CD14-positive monocyte (primary cell): Measurements from ENCODE around the gene ZNF577. TPM values are rescaled to one million over a fixed set of nuclear protein-coding genes. Genes with fewer than 3 reads are reported as not detected.

Experiments
- DNase-seq, 3 donors: peaks; one replicate each; pipeline ENCODE4 v3.0.0-alpha.2; 2011 to 2022
- H2AFZ ChIP-seq: 2 replicates; pipeline ENCODE4 v1.6.0; 2012; ENCODE audit warnings: mild to moderate bottlenecking, low read depth, low read length, inconsistent platforms; ENCODE audit not compliant: insufficient read depth, poor library complexity, severe bottlenecking
- H3K27ac ChIP-seq, 2 donors: 1 replicate in 1 of 2; 2 replicates in 1 of 2; pipeline ENCODE4 v1.5.1; 2012 to 2013; ENCODE audit warnings: low read length in 2 of 2, control low read depth in 1 of 2, inconsistent platforms in 1 of 2, low read depth in 1 of 2, mild to moderate bottlenecking in 1 of 2
- H3K27me3 ChIP-seq, 2 donors: one replicate each; pipeline versions ENCODE4 v1.6.0 to v1.6.1; 2011 to 2013; ENCODE audit warnings: low read length in 2 of 2; ENCODE audit not compliant: control insufficient read depth in 2 of 2, insufficient read depth in 2 of 2
- H3K36me3 ChIP-seq, 2 donors: replicated peaks in 1 of 2; 1 replicate in 1 of 2; 2 replicates in 1 of 2; pipeline versions ENCODE4 v1.5.1 to v1.6.1; 2012 to 2013; ENCODE audit warnings: low read length in 2 of 2, control low read depth in 1 of 2, inconsistent platforms in 1 of 2, mild to moderate bottlenecking in 1 of 2; ENCODE audit not compliant: insufficient read depth in 2 of 2, control insufficient read depth in 1 of 2
- H3K4me1 ChIP-seq, 2 donors: 1 replicate in 1 of 2; 2 replicates in 1 of 2; pipeline versions ENCODE4 v1.5.1 to v1.6.1; 2012 to 2013; ENCODE audit warnings: low read length in 2 of 2, control low read depth in 1 of 2, inconsistent platforms in 1 of 2, mild to moderate bottlenecking in 1 of 2, moderate library complexity in 1 of 2; ENCODE audit not compliant: insufficient read depth in 2 of 2, control insufficient read depth in 1 of 2
- H3K4me2 ChIP-seq: replicated peaks from 2 replicates; pipeline ENCODE3; 2012; ENCODE audit warnings: low read length, moderate library complexity, mild to moderate bottlenecking; ENCODE audit not compliant: poor library complexity, severe bottlenecking; ENCODE audit errors: extremely low read depth
- H3K4me3 ChIP-seq, 3 experiments: fragments of 200-600 bp in 1 of 3; sonication (generic) in 1 of 3; replicated peaks in 1 of 3; 1 replicate in 2 of 3; 2 replicates in 1 of 3; pipeline ENCODE4 v1.5.1; 2011 to 2013; ENCODE audit warnings: low read length in 3 of 3, mild to moderate bottlenecking in 3 of 3, control low read depth in 2 of 3, low read depth in 2 of 3, inconsistent platforms in 1 of 3, moderate library complexity in 1 of 3
- H3K79me2 ChIP-seq: 2 replicates; pipeline ENCODE4 v1.6.0; 2012; ENCODE audit warnings: mild to moderate bottlenecking, control low read depth, inconsistent platforms, low read length, moderate library complexity; ENCODE audit not compliant: insufficient read depth
- H3K9ac ChIP-seq: 2 replicates; pipeline ENCODE4 v1.6.0; 2017; ENCODE audit warnings: low read length, mild to moderate bottlenecking; ENCODE audit not compliant: insufficient read depth, poor library complexity, severe bottlenecking
- H3K9me3 ChIP-seq, 2 donors: replicated peaks in 1 of 2; 1 replicate in 1 of 2; 2 replicates in 1 of 2; pipeline versions ENCODE4 v1.5.1 to v1.6.1; 2012 to 2013; ENCODE audit warnings: low read length in 2 of 2, control low read depth in 1 of 2; ENCODE audit not compliant: control insufficient read depth in 1 of 2, insufficient read depth in 1 of 2
- H4K20me1 ChIP-seq: 2 replicates; pipeline ENCODE4 v1.6.0; 2012; ENCODE audit warnings: mild to moderate bottlenecking, low read length, control low read depth, moderate library complexity; ENCODE audit not compliant: insufficient read depth
- H3K27ac Mint-ChIP-seq, 7 donors: one replicate each; pipeline ENCODE4 v1.8.0; 2020; ENCODE audit warnings: mild to moderate bottlenecking in 7 of 7, mixed read lengths in 7 of 7, moderate library complexity in 6 of 7, inconsistent platforms in 2 of 7
- H3K27me3 Mint-ChIP-seq, 3 donors: one replicate each; pipeline ENCODE4 v1.8.0; 2021 to 2022; ENCODE audit warnings: low read depth in 3 of 3, mild to moderate bottlenecking in 3 of 3, mixed read lengths in 3 of 3, moderate library complexity in 3 of 3, inconsistent platforms in 1 of 3
- H3K36me3 Mint-ChIP-seq, 2 donors: one replicate each; pipeline ENCODE4 v1.8.0; 2020; ENCODE audit warnings: mixed read lengths in 2 of 2, inconsistent platforms in 1 of 2, mild to moderate bottlenecking in 1 of 2
- H3K4me1 Mint-ChIP-seq: one replicate; pipeline ENCODE4 v1.8.0; 2020; ENCODE audit warnings: mild to moderate bottlenecking, mixed read lengths
- H3K4me3 Mint-ChIP-seq, 2 donors: one replicate each; pipeline ENCODE4 v1.8.0; 2020; ENCODE audit warnings: mild to moderate bottlenecking in 2 of 2, mixed read lengths in 2 of 2, moderate library complexity in 1 of 2
- H3K9me3 Mint-ChIP-seq, 7 donors: one replicate each; pipeline ENCODE4 v1.8.0; 2020 to 2022; ENCODE audit warnings: mixed read lengths in 7 of 7, mild to moderate bottlenecking in 6 of 7, moderate library complexity in 6 of 7, inconsistent platforms in 2 of 7
- WGBS: methylation state at CpG from one replicate; pipeline ENCODE4 v1.1.5; 2013; ENCODE audit warnings: missing lambda C conversion rate; ENCODE audit not compliant: insufficient coverage; 5-methylcytosine and 5-hydroxymethylcytosine counted together
- intact Hi-C, 2 donors: fragments of 100-400 bp; cut with micrococcal nuclease; formaldehyde crosslinking; loops; one replicate each; pipeline versions ENCODE4 v1.15.0 to v1.15.1; 2023
- polyA plus RNA-seq, 3 donors: library from polyadenylated mRNA; depleted of rRNA in 1 of 3; unstranded in 2 of 3; stranded (reverse) in 1 of 3; fragments of 300-500 nt in 2 of 3; fragments of >200 nt in 1 of 3; fragmentation: Illumina TruSeq in 2 of 3; gene quantifications; 1 replicate in 2 of 3; 2 replicates in 1 of 3; pipeline ENCODE4 v1.2.3, GENCODE V29; 2012 to 2021
- TF ChIP-seq, protein P1 (sequence below): fragments of 200-600 bp; IDR thresholded peaks from one replicate; pipeline ENCODE4 v1.8.0; 2022; ENCODE audit warnings: antibody characterized with exemption, mild to moderate bottlenecking

ZNF577 gene
- polyA plus RNA-seq, 3 donors: 1.5 to 8.5 (median 1.5) TPM

DNA sequence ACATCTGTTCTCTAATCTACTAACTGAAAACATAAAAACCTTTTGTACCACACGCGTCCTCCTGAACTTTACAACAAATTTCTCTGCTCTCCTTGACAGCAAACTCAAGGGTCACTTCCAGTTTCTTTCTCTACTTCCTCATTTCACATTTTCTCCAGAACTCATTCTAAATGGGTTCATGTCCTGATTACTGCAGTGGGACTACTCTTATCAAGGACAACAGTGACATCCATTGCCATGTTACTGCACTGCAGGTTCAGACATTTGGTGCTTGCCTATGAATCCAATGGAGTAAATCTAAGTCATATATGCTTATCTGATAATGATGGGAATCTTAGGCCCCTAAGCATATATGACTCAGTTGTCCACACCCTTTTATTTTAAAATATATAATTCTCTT, 57.5 kb downstream of the ZNF577 start:
- peaks cover 30% of the 10 kb centered on the region for H3K4me1 Mint-ChIP-seq
- H3K36me3 ChIP-seq: no peaks in the 10 kb centered on the region
- TF ChIP-seq, protein P1, sequence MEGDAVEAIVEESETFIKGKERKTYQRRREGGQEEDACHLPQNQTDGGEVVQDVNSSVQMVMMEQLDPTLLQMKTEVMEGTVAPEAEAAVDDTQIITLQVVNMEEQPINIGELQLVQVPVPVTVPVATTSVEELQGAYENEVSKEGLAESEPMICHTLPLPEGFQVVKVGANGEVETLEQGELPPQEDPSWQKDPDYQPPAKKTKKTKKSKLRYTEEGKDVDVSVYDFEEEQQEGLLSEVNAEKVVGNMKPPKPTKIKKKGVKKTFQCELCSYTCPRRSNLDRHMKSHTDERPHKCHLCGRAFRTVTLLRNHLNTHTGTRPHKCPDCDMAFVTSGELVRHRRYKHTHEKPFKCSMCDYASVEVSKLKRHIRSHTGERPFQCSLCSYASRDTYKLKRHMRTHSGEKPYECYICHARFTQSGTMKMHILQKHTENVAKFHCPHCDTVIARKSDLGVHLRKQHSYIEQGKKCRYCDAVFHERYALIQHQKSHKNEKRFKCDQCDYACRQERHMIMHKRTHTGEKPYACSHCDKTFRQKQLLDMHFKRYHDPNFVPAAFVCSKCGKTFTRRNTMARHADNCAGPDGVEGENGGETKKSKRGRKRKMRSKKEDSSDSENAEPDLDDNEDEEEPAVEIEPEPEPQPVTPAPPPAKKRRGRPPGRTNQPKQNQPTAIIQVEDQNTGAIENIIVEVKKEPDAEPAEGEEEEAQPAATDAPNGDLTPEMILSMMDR: peak; percentile 87
- WGBS: 9% methylated on average over 2 of the region's 2 CpGs
- H3K27ac ChIP-seq: peak overlapping the region in 1 of 2 donors; percentile 79
- DNase-seq: peak; percentile 85 to 92 (median 92)
- no peak overlapping the region for H3K9ac ChIP-seq
- H3K27ac Mint-ChIP-seq: peak overlapping the region; percentile 83 to 94 (median 89)
- H3K4me1 ChIP-seq: peaks cover 24 to 25% of the 10 kb centered on the region in 2 donors
- H3K9me3 Mint-ChIP-seq: peaks cover 1 to 42% (median 12%) of the 10 kb centered on the region in 7 donors
- peak overlapping the region in 1 of 3 experiments; percentile 33 for H3K4me3 ChIP-seq
- H3K27me3 ChIP-seq: peaks cover 4% of the 10 kb centered on the region in 2 donors
- no peak overlapping the region for H2AFZ ChIP-seq
- H4K20me1 ChIP-seq: no peaks in the 10 kb centered on the region
- no peaks in the 10 kb centered on the region for H3K79me2 ChIP-seq
- H3K4me2 ChIP-seq: peak overlapping the region; percentile 44
- H3K27me3 Mint-ChIP-seq: peaks cover 2 to 12% (median 3%) of the 10 kb centered on the region in 3 donors
- peaks cover 0 to 11% of the 10 kb centered on the region in 2 donors for H3K9me3 ChIP-seq
- peak overlapping the region in 1 of 2 donors; percentile 72 for H3K4me3 Mint-ChIP-seq
- intact Hi-C loops: loop anchor here (2.0 to 10.0 kb wide), 3 partner anchors 163 to 365 kb away; no protein-coding TSS in a partner anchor
- peaks cover 3 to 6% of the 10 kb centered on the region in 2 donors for H3K36me3 Mint-ChIP-seq

DNA sequence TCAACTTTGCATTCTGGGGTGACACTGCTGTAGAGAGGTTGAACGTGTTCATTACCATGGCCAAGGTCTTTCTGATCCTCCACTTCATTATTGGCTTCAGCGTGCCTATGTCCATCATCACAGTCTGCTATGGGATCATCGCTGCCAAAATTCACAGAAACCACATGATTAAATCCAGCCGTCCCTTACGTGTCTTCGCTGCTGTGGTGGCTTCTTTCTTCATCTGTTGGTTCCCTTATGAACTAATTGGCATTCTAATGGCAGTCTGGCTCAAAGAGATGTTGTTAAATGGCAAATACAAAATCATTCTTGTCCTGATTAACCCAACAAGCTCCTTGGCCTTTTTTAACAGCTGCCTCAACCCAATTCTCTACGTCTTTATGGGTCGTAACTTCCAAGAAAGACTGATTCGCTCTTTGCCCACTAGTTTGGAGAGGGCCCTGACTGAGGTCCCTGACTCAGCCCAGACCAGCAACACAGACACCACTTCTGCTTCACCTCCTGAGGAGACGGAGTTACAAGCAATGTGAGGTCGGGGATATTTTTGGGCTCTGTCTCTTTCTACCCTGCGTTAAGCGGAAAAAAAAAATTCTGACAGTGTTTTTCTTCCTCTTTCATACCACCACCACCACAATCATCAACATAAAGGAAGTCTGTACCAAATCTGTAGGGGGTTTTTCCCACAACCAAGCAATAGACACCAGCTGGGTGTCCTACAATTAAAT, 63.3 kb downstream of the ZNF577 start:
- H3K9me3 ChIP-seq: peaks cover 0 to 9% of the 10 kb centered on the region in 2 donors
- WGBS: 8% methylated on average over 5 of the region's 13 CpGs
- TF ChIP-seq, protein P1: no peak

More for the DNA sequence above, 63.3 kb downstream of the ZNF577 start:
- Mint-ChIP-seq H3K4me3 (peak overlapping the region; percentile 2 to 56), H3K4me1 (peaks cover 80% of the 10 kb centered on the region), H3K27me3 (peaks cover 0 to 6% (median 0%) of the 10 kb centered on the region in 3 donors), H3K36me3 (peaks cover 12 to 20% of the 10 kb centered on the region in 2 donors), H3K27ac (peak overlapping the region; percentile 97 to 99 (median 98)), H3K9me3 (peaks cover 3 to 35% (median 12%) of the 10 kb centered on the region in 7 donors)
- no peaks in the 10 kb centered on the region for H3K79me2 ChIP-seq
- peak overlapping the region; percentile 61 for H3K9ac ChIP-seq
- no peak overlapping the region for H2AFZ ChIP-seq
- H4K20me1 ChIP-seq: no peaks in the 10 kb centered on the region
- H3K4me1 ChIP-seq: peaks cover 77 to 78% of the 10 kb centered on the region in 2 donors
- no peaks in the 10 kb centered on the region for H3K27me3 ChIP-seq
- H3K36me3 ChIP-seq: no peaks in the 10 kb centered on the region
- peak overlapping the region in 1 of 3 experiments; percentile 41 for H3K4me3 ChIP-seq
- DNase-seq: peak; percentile 91 to 96 (median 92)
- peak overlapping the region; percentile 48 for H3K4me2 ChIP-seq
- intact Hi-C loops: loop anchor here (2.0 to 10.0 kb wide), 4 partner anchors 37 to 400 kb away; no protein-coding TSS in a partner anchor
- peak overlapping the region; percentile 88 to 99 for H3K27ac ChIP-seq
